ENCODE data around the gene C2orf80. TPM values are rescaled to one million over a fixed set of nuclear protein-coding genes. Genes with fewer than 3 reads are reported as not detected.

C2orf80 gene
- total RNA-seq, 3 donors from 2014 or later, result not detected

DNA sequence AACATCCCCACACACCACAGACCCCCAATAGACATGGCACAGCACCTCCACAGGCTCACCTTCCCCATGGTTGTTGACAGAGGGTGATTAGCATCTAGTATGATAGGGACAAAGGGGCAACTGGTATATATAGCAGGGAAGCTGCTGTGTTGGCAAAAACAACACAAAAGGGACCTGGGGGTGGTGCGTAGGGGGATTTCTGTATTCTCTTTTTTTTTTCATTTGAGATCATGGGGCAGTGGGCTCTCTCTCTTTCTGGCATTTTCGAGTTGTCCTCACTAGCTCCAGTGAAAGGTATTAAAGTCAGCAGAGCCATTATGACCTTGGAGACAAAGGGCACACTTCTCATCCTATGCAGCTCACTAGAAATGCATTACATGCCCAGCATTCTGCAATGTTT lies 26.3 kb downstream of the C2orf80 start, which contains the start of gene CRYGA:
Gene CRYGA (minus strand): TSS at position 101 of the 400 bp plus-strand sequence. CDS start 33 bp downstream, at position 68.
- H3K4me1 ChIP-seq (ENCODE audit: low read depth), result no peaks in the 10 kb centered on the region
- ATAC-seq (no peak), DNase-seq (no peak)
- intact Hi-C loops (cut with DNase I, micrococcal nuclease), result no loop called here
- H3K9me3 ChIP-seq, result no peaks in the 10 kb centered on the region
- H3K4me3 ChIP-seq, result no peak within 1 kb of the TSS
- H3K36me3 ChIP-seq (ENCODE audit: low read depth), result no peaks in the 10 kb centered on the region
- TF ChIP-seq, protein P1, sequence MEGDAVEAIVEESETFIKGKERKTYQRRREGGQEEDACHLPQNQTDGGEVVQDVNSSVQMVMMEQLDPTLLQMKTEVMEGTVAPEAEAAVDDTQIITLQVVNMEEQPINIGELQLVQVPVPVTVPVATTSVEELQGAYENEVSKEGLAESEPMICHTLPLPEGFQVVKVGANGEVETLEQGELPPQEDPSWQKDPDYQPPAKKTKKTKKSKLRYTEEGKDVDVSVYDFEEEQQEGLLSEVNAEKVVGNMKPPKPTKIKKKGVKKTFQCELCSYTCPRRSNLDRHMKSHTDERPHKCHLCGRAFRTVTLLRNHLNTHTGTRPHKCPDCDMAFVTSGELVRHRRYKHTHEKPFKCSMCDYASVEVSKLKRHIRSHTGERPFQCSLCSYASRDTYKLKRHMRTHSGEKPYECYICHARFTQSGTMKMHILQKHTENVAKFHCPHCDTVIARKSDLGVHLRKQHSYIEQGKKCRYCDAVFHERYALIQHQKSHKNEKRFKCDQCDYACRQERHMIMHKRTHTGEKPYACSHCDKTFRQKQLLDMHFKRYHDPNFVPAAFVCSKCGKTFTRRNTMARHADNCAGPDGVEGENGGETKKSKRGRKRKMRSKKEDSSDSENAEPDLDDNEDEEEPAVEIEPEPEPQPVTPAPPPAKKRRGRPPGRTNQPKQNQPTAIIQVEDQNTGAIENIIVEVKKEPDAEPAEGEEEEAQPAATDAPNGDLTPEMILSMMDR (IDR thresholded peaks at IDR 0.05), result no peak

DNA sequence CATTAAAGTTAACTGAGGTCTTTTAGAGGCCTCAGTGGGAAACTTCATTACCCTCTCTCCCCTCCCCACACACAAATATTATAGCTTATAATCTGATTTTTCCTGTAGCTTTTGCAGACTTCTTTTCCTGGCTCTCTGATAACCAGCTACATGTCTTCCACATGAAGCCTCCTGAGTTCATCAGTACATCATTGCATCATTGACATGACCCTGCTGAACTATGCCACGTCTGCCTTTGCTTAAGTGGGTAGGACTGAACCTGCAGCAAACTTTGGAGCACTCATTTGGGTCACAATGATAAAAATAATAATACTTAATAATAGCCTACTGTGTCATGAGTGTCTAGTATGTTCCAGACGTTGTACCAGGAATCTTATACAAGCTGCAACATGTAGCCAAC lies 33.4 kb downstream of the C2orf80 start:
- no peak for ATAC-seq
- DNase-seq, result no peak
- Histone ChIP-seq H3K4me3 (no peak overlapping the region), H3K4me1 (ENCODE audit: low read depth) (no peaks in the 10 kb centered on the region), H3K9me3 (no peaks in the 10 kb centered on the region), H3K36me3 (ENCODE audit: low read depth) (no peaks in the 10 kb centered on the region)
- intact Hi-C loops (cut with DNase I, micrococcal nuclease), result no loop called here
- TF ChIP-seq, protein P1 (IDR thresholded peaks at IDR 0.05), result no peak

DNA sequence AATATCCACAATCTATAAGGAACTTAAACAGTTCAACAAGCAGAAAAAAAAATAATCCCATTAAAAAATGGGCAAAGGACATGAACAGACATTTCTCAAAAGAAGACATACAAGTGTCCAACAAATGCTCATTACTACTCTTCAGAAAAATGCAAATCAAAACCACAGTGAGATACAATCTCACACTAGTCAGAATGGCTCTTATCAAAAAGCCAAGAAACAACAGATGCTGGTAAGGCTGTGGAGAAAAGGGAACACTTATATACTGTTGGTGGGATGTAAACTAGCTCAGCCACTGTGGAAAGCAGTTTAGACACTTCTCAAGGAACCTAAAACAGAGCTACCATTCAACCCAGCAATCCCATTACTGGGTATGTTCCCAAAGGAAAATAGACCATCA lies 36.7 kb downstream of the C2orf80 start:
- no peak for ATAC-seq
- intact Hi-C loops (cut with DNase I, micrococcal nuclease), result no loop called here
- H3K36me3 ChIP-seq (ENCODE audit: low read depth), result no peaks in the 10 kb centered on the region
- TF ChIP-seq, protein P1 (IDR thresholded peaks at IDR 0.05), result no peak
- H3K4me3 ChIP-seq, result no peak overlapping the region
- no peak for DNase-seq
- H3K4me1 ChIP-seq (ENCODE audit: low read depth), result no peaks in the 10 kb centered on the region
- H3K9me3 ChIP-seq, result no peaks in the 10 kb centered on the region

DNA sequence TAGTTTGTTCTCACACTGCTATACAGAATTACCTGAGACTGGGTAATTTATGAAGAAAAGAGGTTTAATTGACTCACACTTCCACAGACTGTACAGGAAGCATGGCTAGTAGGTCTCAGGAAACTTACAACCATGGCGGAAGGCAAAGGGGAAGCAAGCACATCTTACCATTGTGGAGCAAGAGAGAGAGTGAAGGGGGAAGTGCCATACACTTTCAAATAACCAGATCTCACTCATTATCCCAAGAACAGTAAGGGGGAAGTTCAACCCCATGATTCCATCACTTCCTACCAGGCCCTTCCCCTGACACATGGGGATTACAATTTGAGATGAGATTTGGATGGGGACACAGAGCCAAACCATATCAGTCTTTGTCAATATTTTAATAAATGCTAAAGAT lies 38.9 kb downstream of the C2orf80 start:
- TF ChIP-seq, protein P1 (IDR thresholded peaks at IDR 0.05), result no peak
- ATAC-seq, result no peak
- no peak overlapping the region for H3K4me3 ChIP-seq
- intact Hi-C loops (cut with DNase I, micrococcal nuclease), result no loop called here
- no peaks in the 10 kb centered on the region for H3K4me1 ChIP-seq (ENCODE audit: low read depth)
- H3K36me3 ChIP-seq (ENCODE audit: low read depth), result no peaks in the 10 kb centered on the region
- H3K9me3 ChIP-seq, result no peaks in the 10 kb centered on the region
- DNase-seq, result no peak

DNA sequence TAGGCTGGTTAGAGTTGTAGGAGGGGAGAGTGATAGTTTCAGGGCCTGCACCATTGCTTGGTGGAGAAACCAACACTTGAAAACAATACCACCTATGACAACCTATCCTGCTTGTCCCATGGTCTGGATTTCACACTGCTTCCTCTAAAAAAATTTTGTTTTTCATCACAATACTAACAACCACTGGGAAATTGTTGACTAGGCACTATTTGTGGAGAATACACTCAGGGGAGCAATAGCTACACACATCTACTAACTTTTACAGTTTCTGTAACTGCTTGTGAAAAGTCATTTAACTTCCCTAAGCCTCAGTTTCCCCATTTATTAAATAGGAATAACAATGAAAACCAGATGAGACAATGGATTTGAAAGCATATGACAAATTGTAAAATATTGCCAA lies 39.7 kb downstream of the C2orf80 start:
- Histone ChIP-seq H3K36me3 (ENCODE audit: low read depth) (no peaks in the 10 kb centered on the region), H3K4me3 (no peak overlapping the region), H3K4me1 (ENCODE audit: low read depth) (no peaks in the 10 kb centered on the region), H3K9me3 (no peaks in the 10 kb centered on the region)
- no peak for ATAC-seq
- TF ChIP-seq, protein P1 (IDR thresholded peaks at IDR 0.05), result no peak
- DNase-seq, result no peak
- intact Hi-C loops (cut with DNase I, micrococcal nuclease), result no loop called here

DNA sequence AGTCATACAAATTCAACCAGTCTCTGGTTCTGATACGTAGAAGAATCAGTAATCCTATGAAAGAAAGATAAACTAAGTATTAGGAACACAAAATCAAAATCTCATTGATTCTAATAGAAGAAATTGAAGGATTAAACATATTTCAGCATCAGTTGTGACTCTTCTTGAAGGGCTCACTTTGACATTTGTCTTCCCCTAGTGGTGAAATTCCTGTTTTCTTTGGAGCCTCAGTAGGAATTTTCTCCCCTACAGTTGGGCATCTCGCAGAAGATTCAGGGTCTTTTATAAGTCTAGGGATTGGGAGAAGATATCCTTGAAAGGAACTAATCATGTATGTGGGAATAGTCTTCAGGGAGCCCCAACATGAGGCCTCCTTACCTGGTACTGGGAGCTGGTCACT lies 41.0 kb downstream of the C2orf80 start:
- no peaks in the 10 kb centered on the region for H3K9me3 ChIP-seq
- H3K4me3 ChIP-seq, result no peak overlapping the region
- ATAC-seq (no peak), DNase-seq (no peak)
- intact Hi-C loops (cut with DNase I, micrococcal nuclease), result no loop called here
- no peaks in the 10 kb centered on the region for H3K4me1 ChIP-seq (ENCODE audit: low read depth)
- TF ChIP-seq, protein P1 (IDR thresholded peaks at IDR 0.05), result no peak
- no peaks in the 10 kb centered on the region for H3K36me3 ChIP-seq (ENCODE audit: low read depth)
